ENCODE results near the gene VPS37C.

DNA sequence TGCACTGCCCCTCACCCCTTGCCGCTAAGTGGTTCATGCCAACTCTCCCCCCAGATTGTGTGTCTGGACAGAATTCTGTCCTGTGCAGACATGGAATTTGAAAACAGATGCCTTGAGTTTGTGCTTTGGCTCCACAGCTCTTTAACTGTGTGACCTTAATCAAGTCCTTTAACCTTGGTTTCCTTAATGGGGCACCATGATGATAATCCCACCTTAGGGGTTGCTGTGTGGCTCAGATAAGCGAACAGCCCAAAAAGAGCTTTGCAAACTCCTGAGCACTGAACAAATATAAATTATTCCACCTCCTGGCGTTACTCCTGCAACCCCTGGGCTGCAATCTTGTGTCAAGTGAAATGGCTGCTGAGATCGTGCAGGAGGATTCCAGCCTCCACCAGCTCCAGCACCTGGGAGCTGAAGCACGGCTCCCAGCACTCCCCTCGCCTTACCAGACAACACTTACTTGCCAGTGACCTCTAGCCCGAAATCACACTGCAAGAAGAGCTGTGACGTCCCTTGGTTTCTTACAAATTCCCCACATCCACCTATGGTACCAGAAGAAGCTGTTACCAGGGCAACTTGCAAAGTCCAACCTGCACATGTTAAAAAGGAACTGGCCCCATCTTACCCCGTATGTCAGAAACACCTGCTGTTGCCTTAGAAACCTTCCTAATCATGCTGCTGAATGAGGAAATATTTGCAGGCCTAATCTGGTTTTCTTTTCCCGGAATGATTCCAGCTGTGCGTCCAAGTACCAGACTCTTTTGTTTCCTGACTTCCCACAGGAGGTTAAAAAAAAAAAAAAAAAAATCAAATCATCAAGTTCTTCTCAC lies 13.2 kb downstream of the VPS37C start:
- TF ChIP-seq, protein P1, sequence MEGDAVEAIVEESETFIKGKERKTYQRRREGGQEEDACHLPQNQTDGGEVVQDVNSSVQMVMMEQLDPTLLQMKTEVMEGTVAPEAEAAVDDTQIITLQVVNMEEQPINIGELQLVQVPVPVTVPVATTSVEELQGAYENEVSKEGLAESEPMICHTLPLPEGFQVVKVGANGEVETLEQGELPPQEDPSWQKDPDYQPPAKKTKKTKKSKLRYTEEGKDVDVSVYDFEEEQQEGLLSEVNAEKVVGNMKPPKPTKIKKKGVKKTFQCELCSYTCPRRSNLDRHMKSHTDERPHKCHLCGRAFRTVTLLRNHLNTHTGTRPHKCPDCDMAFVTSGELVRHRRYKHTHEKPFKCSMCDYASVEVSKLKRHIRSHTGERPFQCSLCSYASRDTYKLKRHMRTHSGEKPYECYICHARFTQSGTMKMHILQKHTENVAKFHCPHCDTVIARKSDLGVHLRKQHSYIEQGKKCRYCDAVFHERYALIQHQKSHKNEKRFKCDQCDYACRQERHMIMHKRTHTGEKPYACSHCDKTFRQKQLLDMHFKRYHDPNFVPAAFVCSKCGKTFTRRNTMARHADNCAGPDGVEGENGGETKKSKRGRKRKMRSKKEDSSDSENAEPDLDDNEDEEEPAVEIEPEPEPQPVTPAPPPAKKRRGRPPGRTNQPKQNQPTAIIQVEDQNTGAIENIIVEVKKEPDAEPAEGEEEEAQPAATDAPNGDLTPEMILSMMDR (IDR thresholded peaks at IDR 0.05): no peak
- no peak for TF ChIP-seq POLR2AphosphoS5 (IDR thresholded peaks at IDR 0.05)
